Liver (tissue), 9 donors: Measurements from ENCODE around the gene PLIN4. TPM values are rescaled to one million over a fixed set of nuclear protein-coding genes. Genes with fewer than 3 reads are reported as not detected.
A peak's percentile ranks its signal among the peaks of the same experiment; 100 is the strongest.

Experiments
- DNase-seq: peaks from one replicate; pipeline ENCODE4 v3.0.0-alpha.2; 2017; ENCODE audit warnings: low spot score
- H3K27ac ChIP-seq, 2 donors: one replicate each; pipeline ENCODE4 v1.7.0; 2013; ENCODE audit warnings: inconsistent platforms in 2 of 2, low read length in 2 of 2, control low read depth in 1 of 2, low read depth in 1 of 2, mild to moderate bottlenecking in 1 of 2
- H3K27me3 ChIP-seq, 4 donors: one replicate each; pipeline versions ENCODE4 v1.6.1 to v1.7.0; 2013; ENCODE audit warnings: low read length in 3 of 4, inconsistent platforms in 1 of 4, mild to moderate bottlenecking in 1 of 4, moderate library complexity in 1 of 4; ENCODE audit not compliant: control insufficient read depth in 4 of 4, insufficient read depth in 4 of 4
- H3K36me3 ChIP-seq, 4 donors: one replicate each; pipeline versions ENCODE4 v1.6.1 to v1.7.0; 2013; ENCODE audit warnings: low read length in 3 of 4, mild to moderate bottlenecking in 3 of 4, low read depth in 1 of 4, moderate library complexity in 1 of 4; ENCODE audit not compliant: control insufficient read depth in 4 of 4, insufficient read depth in 3 of 4
- H3K4me1 ChIP-seq, 4 donors: one replicate each; pipeline versions ENCODE4 v1.6.1 to v1.7.0; 2013; ENCODE audit warnings: low read length in 3 of 4, mild to moderate bottlenecking in 3 of 4, moderate library complexity in 1 of 4; ENCODE audit not compliant: control insufficient read depth in 4 of 4, insufficient read depth in 4 of 4
- H3K4me3 ChIP-seq, 3 donors: one replicate each; pipeline versions ENCODE4 v1.6.1 to v1.7.0; 2013; ENCODE audit warnings: low read length in 3 of 3, control low read depth in 1 of 3, low read depth in 1 of 3, mild to moderate bottlenecking in 1 of 3
- H3K9ac ChIP-seq, 2 donors: one replicate each; pipeline ENCODE4 v1.7.0; 2013; ENCODE audit warnings: low read length in 2 of 2, mild to moderate bottlenecking in 2 of 2, moderate library complexity in 2 of 2, control low read depth in 1 of 2, low read depth in 1 of 2
- H3K9me3 ChIP-seq, 4 donors: one replicate each; pipeline versions ENCODE4 v1.6.1 to v1.7.0; 2013; ENCODE audit warnings: low read length in 3 of 4; ENCODE audit not compliant: control insufficient read depth in 4 of 4
- ATF3 ChIP-seq: IDR thresholded peaks from 2 replicates; pipeline ENCODE4 v1.6.1; 2016; ENCODE audit warnings: antibody characterized with exemption
- CTCF ChIP-seq: fragments of 150-350 bp; IDR thresholded peaks from 2 replicates; pipeline ENCODE4 v1.5.1; 2017; ENCODE audit warnings: improper control_type of control experiment, low read depth, low read length; ENCODE audit not compliant: missing input control
- EGR1 ChIP-seq, 2 donors: IDR thresholded peaks; 2 replicates each; pipeline ENCODE4 v1.6.1; 2016 to 2018; ENCODE audit warnings: antibody characterized with exemption in 2 of 2, low read depth in 2 of 2
- FOXA1 ChIP-seq: IDR thresholded peaks from 2 replicates; pipeline ENCODE4 v1.6.1; 2016; ENCODE audit warnings: antibody characterized with exemption
- HNF4A ChIP-seq, 2 donors: conservative IDR thresholded peaks; 2 replicates each; pipeline ENCODE4 v1.6.1; 2016; ENCODE audit warnings: antibody characterized with exemption in 2 of 2, mild to moderate bottlenecking in 2 of 2
- HNF4G ChIP-seq: IDR thresholded peaks from 2 replicates; pipeline ENCODE4 v1.6.1; 2016; ENCODE audit warnings: antibody characterized with exemption
- JUND ChIP-seq, 2 donors: IDR thresholded peaks; 2 replicates each; pipeline ENCODE4 v1.6.1; 2016; ENCODE audit warnings: antibody characterized with exemption in 2 of 2
- MAX ChIP-seq: IDR thresholded peaks from 2 replicates; pipeline ENCODE4 v1.6.1; 2016; ENCODE audit warnings: antibody characterized with exemption
- NR2F2 ChIP-seq: IDR thresholded peaks from 2 replicates; pipeline ENCODE4 v1.6.1; 2016; ENCODE audit warnings: antibody characterized with exemption
- RAD21 ChIP-seq, 2 donors: IDR thresholded peaks; 2 replicates each; pipeline ENCODE4 v1.6.1; 2016; ENCODE audit warnings: antibody characterized with exemption in 2 of 2, mild to moderate bottlenecking in 2 of 2
- RXRA ChIP-seq, 2 donors: IDR thresholded peaks; 2 replicates each; pipeline ENCODE4 v1.6.1; 2017 to 2018; ENCODE audit warnings: antibody characterized with exemption in 2 of 2, mild to moderate bottlenecking in 1 of 2
- SP1 ChIP-seq: IDR thresholded peaks from 2 replicates; pipeline ENCODE4 v1.6.1; 2018; ENCODE audit warnings: antibody characterized with exemption, mild to moderate bottlenecking
- TAF1 ChIP-seq: conservative IDR thresholded peaks from 2 replicates; pipeline ENCODE4 v1.6.1; 2016; ENCODE audit warnings: antibody characterized with exemption, mild to moderate bottlenecking
- YY1 ChIP-seq: IDR thresholded peaks from 2 replicates; pipeline ENCODE4 v1.6.1; 2016; ENCODE audit warnings: antibody characterized with exemption, mild to moderate bottlenecking
- ZBTB33 ChIP-seq: IDR thresholded peaks from 2 replicates; pipeline ENCODE4 v1.6.1; 2016; ENCODE audit warnings: antibody characterized with exemption
- WGBS: extraction: QIAGEN DNeasy Blood & Tissue Kit; methylation state at CpG from one replicate; pipeline ENCODE4 v1.1.7; 2013; 5-methylcytosine and 5-hydroxymethylcytosine counted together
- polyA plus RNA-seq, 2 donors: library from polyadenylated mRNA; stranded (reverse) in 1 of 2; unstranded in 1 of 2; fragments of 200-250 nt in 1 of 2; fragments of >200 nt in 1 of 2; fragmentation: Nextera tagmentation in 1 of 2; extraction: Ambion mirVana in 1 of 2; gene quantifications; one replicate each; pipeline versions ENCODE4 v1.2.1 to v1.2.3, GENCODE V29; 2013 to 2015
- total RNA-seq, 2 donors: library from RNA; depleted of rRNA; stranded (reverse); fragments of >200 nt; gene quantifications; one replicate each; pipeline ENCODE4 v1.2.3, GENCODE V29; 2014
- donor health status: healthy.
- donor health status: healthy.
- donor health status: healthy.
- donor health status: healthy.
- donor health status: healthy.

The PLIN4 gene
- total and polyA plus RNA-seq, 4 donors, result 3.1 to 49.1 (median 9.5) TPM

- Histone ChIP-seq H3K4me1 (peaks cover 4 to 19% (median 12%) of the 10 kb centered on the region in 4 donors), H3K9ac (peak overlapping the region in 1 of 2 donors; percentile 88), H3K9me3 (no peaks in the 10 kb centered on the region), H3K27me3 (no peaks in the 10 kb centered on the region), H3K27ac (no peak overlapping the region), H3K4me3 (peak overlapping the region in 2 of 3 donors; percentile 68 to 96), H3K36me3 (peaks cover 5 to 11% (median 5%) of the 10 kb centered on the region in 4 donors)
- 34% methylated on average over 25 of the region's 25 CpGs for whole genome bisulfite sequencing
- no peak for DNase-seq
- TF ChIP-seq RXRA (IDR thresholded peaks at IDR 0.05) (no peak), CTCF (no peak), EGR1 (IDR thresholded peaks at IDR 0.05; ENCODE audit: low read depth in 2 of 2) (no peak), FOXA1 (no peak), SP1 (no peak), HNF4G (no peak), HNF4A (conservative IDR thresholded peaks at IDR 0.05) (no peak), RAD21 (IDR thresholded peaks at IDR 0.05) (no peak)
These were observed 45.1 kb downstream of the PLIN4 start for GRCh38 chr19:4473011-4473762.

GRCh38 chr19:4472174-4472974 lies 45.9 kb downstream of the PLIN4 start, which contains the start of gene HDGFL2:
Gene HDGFL2 (plus strand): TSS chr19:4472297. CDS start chr19:4472351, 54 bp downstream.
- WGBS, result under 1% methylated on average over 71 of the region's 71 CpGs
- H3K9ac ChIP-seq, result peak within 1 kb of the TSS; percentile 59 to 88
- no peak for DNase-seq

GRCh38 chr19:4471403-4472173 lies 46.7 kb downstream of the PLIN4 start:
- Histone ChIP-seq H3K27me3 (no peaks in the 10 kb centered on the region), H3K9ac (peak overlapping the region; percentile 39 to 59), H3K9me3 (no peaks in the 10 kb centered on the region), H3K4me3 (peak overlapping the region; percentile 69 to 96 (median 71)), H3K36me3 (peaks cover 0 to 5% (median 3%) of the 10 kb centered on the region in 4 donors), H3K27ac (peak overlapping the region; percentile 77 to 85), H3K4me1 (peaks cover 4 to 19% (median 12%) of the 10 kb centered on the region in 4 donors)
- peak; percentile 96 for DNase-seq
- WGBS, result 1% methylated on average over 33 of the region's 33 CpGs
- TF ChIP-seq FOXA1, result no peak
- TF ChIP-seq RXRA (IDR thresholded peaks at IDR 0.05), result peak; percentile 87 to 93
- TF ChIP-seq MAX, result no peak
- peak; percentile 40 to 49 for TF ChIP-seq JUND (IDR thresholded peaks at IDR 0.05)
- TF ChIP-seq RAD21 (IDR thresholded peaks at IDR 0.05), result peak in 1 of 2 donors; percentile 16
- no peak for TF ChIP-seq ATF3
- no peak for TF ChIP-seq ZBTB33
- TF ChIP-seq HNF4G, result no peak
- TF ChIP-seq CTCF, result no peak
- TF ChIP-seq YY1, result peak; percentile 92
- peak; percentile 50 for TF ChIP-seq TAF1
- peak; percentile 99 for TF ChIP-seq SP1
- peak; percentile 74 for TF ChIP-seq NR2F2
- peak in 1 of 2 donors; percentile 50 for TF ChIP-seq EGR1 (IDR thresholded peaks at IDR 0.05; ENCODE audit: low read depth in 2 of 2)
- peak in 1 of 2 donors; percentile 57 for TF ChIP-seq HNF4A (conservative IDR thresholded peaks at IDR 0.05)

More at GRCh38 chr19:4472174-4472974, 45.9 kb downstream of the PLIN4 start, which contains the start of gene HDGFL2:
- no peaks in the 10 kb centered on the region for H3K27me3 ChIP-seq
- peaks cover 4 to 19% (median 12%) of the 10 kb centered on the region in 4 donors for H3K4me1 ChIP-seq
- peak within 1 kb of the TSS; percentile 69 to 96 (median 71) for H3K4me3 ChIP-seq
- H3K27ac ChIP-seq, result peak within 1 kb of the TSS; percentile 77 to 85
- TF ChIP-seq RXRA (IDR thresholded peaks at IDR 0.05), result peak in 1 of 2 donors; percentile 2
- peak in 1 of 2 donors; percentile 72 for TF ChIP-seq EGR1 (IDR thresholded peaks at IDR 0.05; ENCODE audit: low read depth in 2 of 2)
- no peak for TF ChIP-seq SP1
- no peaks in the 10 kb centered on the region for H3K9me3 ChIP-seq
- peaks cover 5 to 10% (median 5%) of the 10 kb centered on the region in 4 donors for H3K36me3 ChIP-seq
